Peyer's patch (tissue), 4 donors: ENCODE results near the gene PTPN4.

Experiments
- POLR2A ChIP-seq, 2 donors: fragments of 450-650 bp; IDR thresholded peaks; one replicate each; pipeline ENCODE4 v1.5.1; 2017; ENCODE audit warnings: antibody characterized with exemption in 2 of 2, mild to moderate bottlenecking in 2 of 2, moderate library complexity in 2 of 2
- TF ChIP-seq, protein P1 (sequence below), 6 experiments: fragments of 450-650 bp in 4 of 6; fragments of 200-600 bp in 2 of 6; sonication (generic) in 1 of 6; IDR thresholded peaks; one replicate each; pipeline ENCODE4 v1.5.1; 2017 to 2019; ENCODE audit warnings: antibody characterized with exemption in 6 of 6, mild to moderate bottlenecking in 3 of 6, moderate library complexity in 1 of 6

DNA sequence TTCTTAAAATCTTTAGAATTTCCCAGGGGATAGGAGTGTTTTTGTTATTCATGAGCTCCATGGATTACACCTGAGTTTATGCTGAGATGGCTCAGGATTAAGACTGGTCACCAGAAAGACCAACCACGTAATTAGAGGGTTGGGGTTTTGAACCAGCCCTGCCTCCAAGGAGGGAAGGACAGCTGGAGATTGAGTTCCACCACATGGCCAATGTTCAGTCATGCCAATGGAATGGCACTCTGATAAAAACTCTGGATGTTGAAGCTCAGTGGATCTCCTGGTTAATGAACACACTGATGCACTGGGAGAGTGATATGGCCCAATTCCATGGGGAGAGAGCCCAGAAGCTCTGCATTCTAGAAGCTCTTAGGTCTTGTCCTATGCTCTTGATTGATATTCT lies 38.7 kb upstream of the PTPN4 start:
- TF ChIP-seq, protein P1, sequence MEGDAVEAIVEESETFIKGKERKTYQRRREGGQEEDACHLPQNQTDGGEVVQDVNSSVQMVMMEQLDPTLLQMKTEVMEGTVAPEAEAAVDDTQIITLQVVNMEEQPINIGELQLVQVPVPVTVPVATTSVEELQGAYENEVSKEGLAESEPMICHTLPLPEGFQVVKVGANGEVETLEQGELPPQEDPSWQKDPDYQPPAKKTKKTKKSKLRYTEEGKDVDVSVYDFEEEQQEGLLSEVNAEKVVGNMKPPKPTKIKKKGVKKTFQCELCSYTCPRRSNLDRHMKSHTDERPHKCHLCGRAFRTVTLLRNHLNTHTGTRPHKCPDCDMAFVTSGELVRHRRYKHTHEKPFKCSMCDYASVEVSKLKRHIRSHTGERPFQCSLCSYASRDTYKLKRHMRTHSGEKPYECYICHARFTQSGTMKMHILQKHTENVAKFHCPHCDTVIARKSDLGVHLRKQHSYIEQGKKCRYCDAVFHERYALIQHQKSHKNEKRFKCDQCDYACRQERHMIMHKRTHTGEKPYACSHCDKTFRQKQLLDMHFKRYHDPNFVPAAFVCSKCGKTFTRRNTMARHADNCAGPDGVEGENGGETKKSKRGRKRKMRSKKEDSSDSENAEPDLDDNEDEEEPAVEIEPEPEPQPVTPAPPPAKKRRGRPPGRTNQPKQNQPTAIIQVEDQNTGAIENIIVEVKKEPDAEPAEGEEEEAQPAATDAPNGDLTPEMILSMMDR (IDR thresholded peaks at IDR 0.05): no peak
- no peak for TF ChIP-seq POLR2A (IDR thresholded peaks at IDR 0.05)
